GM12892 (cell line): Measurements from ENCODE around the gene GLT1D1.

ENCODE experiments used
- POLR2A ChIP-seq: IDR thresholded peaks from 2 replicates; pipeline ENCODE4 v1.6.1; 2011; ENCODE audit warnings: low read depth, low read length, control low read depth
- TAF1 ChIP-seq: IDR thresholded peaks from 2 replicates; pipeline ENCODE4 v1.6.1; 2011; ENCODE audit warnings: low read depth, mild to moderate bottlenecking, control low read depth, low read length, borderline replicate concordance

DNA sequence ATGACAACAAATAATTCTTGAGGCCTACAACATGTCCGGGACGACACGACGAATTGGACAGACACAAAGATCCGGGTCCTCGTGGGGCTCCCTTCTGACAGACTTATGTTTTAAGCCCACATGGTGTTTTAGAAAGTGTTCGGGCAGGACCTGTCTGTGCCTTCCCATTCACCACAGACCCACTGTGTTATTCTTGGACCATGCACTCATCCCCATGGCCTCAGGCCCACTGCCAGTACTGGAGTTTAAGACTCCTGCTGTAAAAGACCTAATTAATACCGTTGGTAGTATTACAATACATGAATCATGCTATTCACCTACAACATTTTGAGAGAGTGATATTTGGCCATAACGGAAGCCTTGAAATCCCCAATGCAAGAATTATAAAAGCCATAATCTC, 49.5 kb upstream of the GLT1D1 start:
- TF ChIP-seq POLR2A: no peak
- TF ChIP-seq TAF1: no peak
